MM.1S (cell line): ENCODE data around the gene PRRX2.

Source experiments
- CTCF ChIP-seq: fragments of 300-600 bp; sonication (generic); IDR thresholded peaks from 2 replicates; pipeline ENCODE4 v1.5.1; 2016; ENCODE audit warnings: antibody characterized with exemption, low read length, mixed read lengths
- EZH2 ChIP-seq: fragments of 300-600 bp; sonication (generic); optimal IDR thresholded peaks from 2 replicates; pipeline ENCODE3; 2017; ENCODE audit warnings: low read depth, mild to moderate bottlenecking, antibody characterized with exemption, low read length, mixed read lengths

- TF ChIP-seq CTCF (no peak), EZH2 (peak; percentile 52)
Measured at GRCh38 chr9:129646252-129646651, 19.2 kb upstream of the PRRX2 start.
